LNCAP (cell line): ENCODE results near the gene ZMAT2.

ENCODE experiments used
- CTCF ChIP-seq: fragments of 450-650 bp; IDR thresholded peaks from 2 replicates; pipeline ENCODE4 v1.5.1; 2017; ENCODE audit warnings: mild to moderate bottlenecking

The ZMAT2 gene

DNA sequence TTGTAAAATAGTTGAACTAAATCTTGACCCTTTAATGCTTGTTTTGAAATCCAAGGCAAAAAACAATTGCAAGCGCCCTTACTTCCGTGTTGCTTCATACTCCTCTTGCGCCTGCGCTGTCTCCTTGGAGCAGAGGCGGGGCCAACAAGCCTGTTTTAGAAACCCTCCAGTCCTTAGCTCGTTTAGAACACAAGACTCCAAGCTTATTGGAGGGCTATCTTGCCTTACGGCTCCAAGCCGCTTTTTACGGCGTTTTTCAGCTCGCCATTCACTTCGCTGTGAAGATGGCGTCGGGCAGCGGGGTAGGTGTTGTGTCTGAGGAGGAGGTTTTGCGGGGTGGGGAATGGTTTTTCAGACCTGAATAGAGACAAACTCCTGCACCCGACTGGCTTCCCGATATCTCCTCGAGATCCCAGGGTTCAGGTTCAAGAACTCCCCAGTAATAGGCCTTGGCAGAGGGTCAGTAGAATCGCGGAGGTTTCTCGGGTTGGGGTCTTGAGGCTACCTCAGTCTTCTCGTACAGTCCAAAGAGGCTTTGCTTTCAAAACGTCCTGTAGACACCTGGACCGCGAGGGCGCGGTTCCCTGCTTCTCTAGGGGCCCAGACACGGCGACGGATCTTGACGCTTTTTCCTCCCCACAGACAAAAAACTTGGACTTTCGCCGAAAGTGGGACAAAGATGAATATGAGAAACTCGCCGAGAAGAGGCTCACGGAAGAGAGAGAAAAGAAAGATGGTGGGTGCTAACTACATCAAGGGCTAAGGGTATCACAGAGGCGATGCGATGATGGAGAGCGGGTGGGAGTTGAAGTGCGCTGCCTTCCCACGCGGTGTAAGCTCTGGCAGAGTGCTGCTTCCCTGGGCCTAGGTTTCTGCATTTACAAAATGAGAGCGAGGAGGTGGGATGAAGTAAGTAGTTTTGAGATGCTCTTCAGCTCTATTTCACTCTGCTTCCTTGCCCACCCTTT, at the start of gene ZMAT2:
TSS of gene ZMAT2 (plus strand) at position 271 of the 968 bp plus-strand sequence. CDS start at position 285, 14 bp downstream.
- TF ChIP-seq CTCF, result no peak

DNA sequence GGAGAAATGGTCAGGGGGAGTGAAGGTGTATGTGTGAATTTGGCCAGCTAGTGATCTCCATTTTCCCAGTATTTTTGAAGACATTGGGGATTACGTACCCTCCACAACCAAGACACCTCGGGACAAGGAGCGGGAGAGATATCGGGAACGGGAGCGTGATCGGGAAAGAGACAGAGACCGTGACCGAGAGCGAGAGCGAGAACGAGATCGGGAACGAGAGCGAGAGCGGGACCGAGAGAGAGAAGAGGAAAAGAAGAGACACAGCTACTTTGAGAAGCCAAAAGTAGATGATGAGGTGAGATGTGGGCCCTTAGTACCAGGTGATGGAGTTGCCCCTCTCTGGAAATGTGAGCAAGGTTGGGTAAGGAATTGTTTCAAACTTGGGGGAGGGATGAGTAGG, 41.4 kb upstream of the ZMAT2 start:
- TF ChIP-seq CTCF, result no peak

DNA sequence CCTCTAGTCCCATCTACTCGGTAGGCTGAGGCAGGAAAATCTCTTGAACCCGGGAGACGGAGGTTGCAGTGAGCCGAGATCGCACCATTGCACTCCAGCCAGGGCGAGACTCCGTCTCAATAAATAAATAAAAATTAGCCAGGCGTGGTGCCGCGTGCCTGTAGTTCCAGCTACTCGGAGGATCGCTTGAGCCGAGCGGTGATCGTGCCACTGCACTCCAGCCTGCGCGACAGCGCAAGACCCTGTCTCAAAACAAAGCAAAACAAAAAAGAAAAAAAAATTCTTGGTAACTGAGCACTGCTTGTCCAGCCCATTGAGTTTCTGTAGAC, 36.3 kb upstream of the ZMAT2 start:
- no peak for TF ChIP-seq CTCF

DNA sequence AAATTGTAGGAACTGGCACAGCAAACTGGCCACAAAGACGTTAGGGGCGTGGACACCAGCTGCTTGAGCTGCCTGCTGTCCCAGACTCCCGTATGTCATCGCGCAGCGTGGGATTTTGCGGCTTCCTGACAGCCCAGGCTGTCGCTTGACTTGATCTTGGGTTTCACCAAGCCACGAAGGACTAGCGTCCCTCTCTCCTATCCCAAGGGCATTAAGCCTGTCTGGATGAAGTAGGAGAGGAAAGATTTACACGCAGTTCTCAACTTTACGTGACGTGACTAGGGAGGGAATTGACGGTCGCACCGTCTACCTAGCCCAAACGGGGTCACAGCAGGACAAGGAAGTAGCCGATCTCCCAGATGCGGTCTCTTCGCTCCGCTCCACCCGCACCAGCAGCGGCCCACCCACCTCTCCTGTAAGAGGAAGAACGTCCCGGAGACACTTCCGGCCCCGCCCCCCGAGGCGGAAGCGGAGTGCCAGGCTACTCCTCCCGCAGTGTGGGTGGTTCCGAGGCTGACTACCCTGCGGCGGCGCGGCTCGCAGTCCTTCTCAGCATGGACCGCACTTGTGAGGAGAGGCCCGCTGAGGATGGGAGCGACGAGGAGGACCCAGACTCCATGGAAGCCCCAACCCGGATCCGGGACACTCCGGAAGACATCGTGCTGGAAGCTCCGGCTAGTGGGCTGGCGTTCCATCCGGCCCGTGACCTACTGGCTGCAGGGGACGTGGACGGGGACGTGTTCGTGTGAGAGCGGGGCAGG, 35.7 kb upstream of the ZMAT2 start, which contains the start of gene WDR55:
TSS of gene WDR55 (plus strand) at position 546 of the 761 bp plus-strand sequence. CDS start at position 555, 9 bp downstream.
- TF ChIP-seq CTCF, result no peak

GRCh38 chr5:140671472-140672125, 28.6 kb upstream of the ZMAT2 start:
- TF ChIP-seq CTCF, result no peak

DNA sequence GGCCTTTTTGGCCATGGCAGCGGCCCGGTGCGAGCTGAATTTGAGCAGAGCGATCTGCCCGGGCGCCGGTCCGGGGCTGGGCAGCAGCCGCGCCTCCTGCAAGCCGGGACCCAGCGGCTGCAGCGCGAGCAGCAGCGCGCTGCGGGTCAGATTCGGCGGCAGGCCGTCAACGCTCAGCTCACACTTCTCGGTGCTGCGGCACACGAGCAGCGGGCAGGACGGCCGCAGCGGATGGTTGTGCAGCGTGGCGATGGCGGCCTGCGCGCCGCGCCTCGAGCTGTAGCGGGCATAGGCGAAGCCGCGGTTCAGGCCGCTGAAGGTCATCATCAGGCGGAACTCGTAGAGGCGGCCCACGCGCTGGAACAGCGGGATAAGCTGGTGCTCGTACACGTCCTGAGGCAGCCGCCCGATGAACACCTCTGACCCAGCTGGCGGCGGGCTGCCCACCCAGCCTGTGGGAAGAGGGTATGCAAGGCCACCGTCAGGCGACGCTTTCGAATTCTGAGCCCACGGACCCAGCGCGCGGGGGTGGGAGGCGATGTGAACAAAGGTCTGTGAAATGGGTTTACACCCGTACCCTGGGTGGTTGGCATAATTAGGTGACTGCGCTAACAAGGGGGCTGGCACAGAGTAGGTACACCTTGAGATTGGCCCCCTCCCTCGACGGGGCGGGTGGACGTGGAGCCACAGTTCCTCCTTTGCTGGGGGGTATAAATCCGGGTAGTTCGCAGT, 27.6 kb upstream of the ZMAT2 start:
- TF ChIP-seq CTCF, result no peak
